HuH-7 (cell line): Measurements from ENCODE around the gene ASB13.

Experiments
- DNase-seq: peaks from one replicate; pipeline ENCODE4 v3.0.0; 2011; ENCODE audit warnings: low spot score

Gene ASB13

DNA sequence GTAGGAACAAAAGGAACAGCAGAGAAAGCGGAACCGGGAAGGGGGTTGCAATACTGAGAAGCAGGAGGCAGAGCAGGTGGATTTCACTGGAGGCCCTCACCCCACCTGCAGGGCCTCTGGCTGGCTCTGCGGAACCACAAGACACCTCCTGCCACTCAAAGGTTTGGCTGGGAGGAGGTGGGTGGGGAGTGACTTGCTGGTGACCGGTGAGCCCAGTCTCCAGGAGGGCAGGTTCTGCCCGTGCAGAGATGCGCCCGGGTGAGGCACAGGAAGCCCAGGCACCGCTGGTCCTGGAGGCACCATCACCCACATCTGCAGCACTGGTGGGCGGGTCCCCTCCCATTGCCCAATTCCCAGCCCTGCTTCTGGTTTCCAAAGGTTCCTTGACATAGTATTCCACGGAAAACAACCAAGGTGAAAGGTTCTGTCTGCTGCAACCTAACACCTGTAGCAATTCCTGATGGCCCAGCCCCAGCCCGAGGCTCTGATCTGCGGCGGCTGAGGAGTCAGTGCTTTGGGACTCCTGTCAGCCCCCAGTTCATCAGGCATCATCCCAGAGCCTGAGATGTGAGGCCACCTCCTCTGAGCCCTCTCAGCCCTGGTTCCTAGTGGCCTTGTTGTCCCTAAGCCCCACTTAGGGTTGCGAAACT, 77.3 kb downstream of the ASB13 start:
- DNase-seq, result peak; percentile 63
